ENCODE results near the gene ATP5F1E. TPM values are rescaled to one million over a fixed set of nuclear protein-coding genes. Genes with fewer than 3 reads are reported as not detected.
"Not testable (repeated sequence)": the region's sequence is repeated elsewhere in the genome, so short reads cannot be mapped to it uniquely, and the experiment has no call there.

Gene ATP5F1E
- total RNA-seq, 1 donor from 2014 or later, result 73.8 TPM

DNA sequence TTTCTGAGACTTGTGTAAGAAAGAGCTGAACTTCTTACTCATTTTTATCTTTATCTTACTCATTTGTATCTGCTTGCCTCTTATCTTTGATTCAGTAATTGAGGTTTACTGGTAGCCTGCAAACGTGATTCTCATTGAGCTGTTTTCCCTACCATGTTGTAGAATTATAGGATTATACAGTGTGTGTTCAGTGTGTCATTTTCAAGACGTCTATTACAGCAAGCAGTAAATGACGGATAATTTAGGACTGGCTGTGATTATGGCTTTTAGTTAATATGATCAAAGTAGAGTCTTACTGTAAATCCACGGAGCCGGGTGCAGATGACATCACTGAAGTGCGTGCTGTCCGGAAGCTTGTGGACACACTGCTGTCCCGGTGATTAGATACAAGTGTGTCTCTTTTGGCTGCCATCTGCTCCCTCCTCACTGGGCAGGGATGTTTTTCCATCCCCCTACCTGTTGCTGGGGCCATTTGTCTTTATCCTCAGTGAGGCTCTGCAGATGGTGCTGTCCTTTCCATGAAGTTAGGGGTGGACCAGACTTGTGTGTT, 45.1 kb downstream of the ATP5F1E start:
- Histone ChIP-seq H3K9me3 (no peaks in the 10 kb centered on the region), H3K27ac (no peak overlapping the region), H3K4me1 (peaks cover 27% of the 10 kb centered on the region), H3K36me3 (peaks cover 63% of the 10 kb centered on the region), H3K27me3 (ENCODE audit: low read depth) (no peaks in the 10 kb centered on the region), H3K4me3 (no peak overlapping the region)
- ATAC-seq (no peak), DNase-seq (no peak)
- intact Hi-C loops (cut with DNase I), result no loop called here
- TF ChIP-seq, protein P1, sequence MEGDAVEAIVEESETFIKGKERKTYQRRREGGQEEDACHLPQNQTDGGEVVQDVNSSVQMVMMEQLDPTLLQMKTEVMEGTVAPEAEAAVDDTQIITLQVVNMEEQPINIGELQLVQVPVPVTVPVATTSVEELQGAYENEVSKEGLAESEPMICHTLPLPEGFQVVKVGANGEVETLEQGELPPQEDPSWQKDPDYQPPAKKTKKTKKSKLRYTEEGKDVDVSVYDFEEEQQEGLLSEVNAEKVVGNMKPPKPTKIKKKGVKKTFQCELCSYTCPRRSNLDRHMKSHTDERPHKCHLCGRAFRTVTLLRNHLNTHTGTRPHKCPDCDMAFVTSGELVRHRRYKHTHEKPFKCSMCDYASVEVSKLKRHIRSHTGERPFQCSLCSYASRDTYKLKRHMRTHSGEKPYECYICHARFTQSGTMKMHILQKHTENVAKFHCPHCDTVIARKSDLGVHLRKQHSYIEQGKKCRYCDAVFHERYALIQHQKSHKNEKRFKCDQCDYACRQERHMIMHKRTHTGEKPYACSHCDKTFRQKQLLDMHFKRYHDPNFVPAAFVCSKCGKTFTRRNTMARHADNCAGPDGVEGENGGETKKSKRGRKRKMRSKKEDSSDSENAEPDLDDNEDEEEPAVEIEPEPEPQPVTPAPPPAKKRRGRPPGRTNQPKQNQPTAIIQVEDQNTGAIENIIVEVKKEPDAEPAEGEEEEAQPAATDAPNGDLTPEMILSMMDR (IDR thresholded peaks at IDR 0.05), result no peak

- intact Hi-C loops (cut with DNase I), result no loop called here
- DNase-seq (no peak), ATAC-seq (no peak)
- no peaks in the 10 kb centered on the region for H3K27me3 ChIP-seq (ENCODE audit: low read depth)
- H3K4me3 ChIP-seq, result no peak overlapping the region
- no peaks in the 10 kb centered on the region for H3K9me3 ChIP-seq
- peaks cover 57% of the 10 kb centered on the region for H3K36me3 ChIP-seq
- TF ChIP-seq, protein P1 (IDR thresholded peaks at IDR 0.05), result no peak
- no peak overlapping the region for H3K27ac ChIP-seq
- H3K4me1 ChIP-seq, result peaks cover 32% of the 10 kb centered on the region
Observed at GRCh38 chr20:58986286-58986967, 45.7 kb downstream of the ATP5F1E start.

GRCh38 chr20:58985656-58986055, 46.5 kb downstream of the ATP5F1E start:
- intact Hi-C loops (cut with DNase I), result no loop called here
- peaks cover 49% of the 10 kb centered on the region for H3K36me3 ChIP-seq
- no peak for DNase-seq

DNA sequence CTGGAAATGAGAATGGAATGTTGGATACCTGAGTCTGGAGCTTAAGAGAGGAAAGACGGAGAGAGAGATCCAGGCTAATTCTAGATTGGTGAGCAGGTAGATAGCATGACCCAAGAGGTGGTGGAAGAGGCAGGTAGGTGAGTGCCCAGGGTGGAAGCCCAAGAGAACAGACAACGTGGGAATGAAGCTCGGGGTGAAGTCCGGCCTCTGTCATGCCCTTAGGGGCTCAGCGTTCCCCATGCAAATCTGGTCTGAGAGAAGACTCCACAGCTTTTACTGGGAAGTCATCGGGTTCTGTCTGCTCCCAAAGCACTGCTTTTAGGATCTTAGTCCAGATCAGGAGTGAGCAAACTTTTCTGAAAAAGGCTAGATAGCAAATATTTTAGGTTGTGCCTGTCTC, 47.4 kb downstream of the ATP5F1E start:
- Histone ChIP-seq H3K4me3 (no peak overlapping the region), H3K27me3 (ENCODE audit: low read depth) (no peaks in the 10 kb centered on the region), H3K4me1 (peaks cover 32% of the 10 kb centered on the region), H3K36me3 (peaks cover 40% of the 10 kb centered on the region), H3K27ac (no peak overlapping the region), H3K9me3 (no peaks in the 10 kb centered on the region)
- DNase-seq, result no peak
- TF ChIP-seq, protein P1 (IDR thresholded peaks at IDR 0.05), result no peak
- ATAC-seq, result no peak
- intact Hi-C loops (cut with DNase I), result no loop called here

More at GRCh38 chr20:58985656-58986055, 46.5 kb downstream of the ATP5F1E start:
- no peak overlapping the region for H3K27ac ChIP-seq
- peaks cover 32% of the 10 kb centered on the region for H3K4me1 ChIP-seq
- TF ChIP-seq, protein P1 (IDR thresholded peaks at IDR 0.05), result no peak
- no peak overlapping the region for H3K4me3 ChIP-seq
- no peaks in the 10 kb centered on the region for H3K9me3 ChIP-seq
- no peak for ATAC-seq
- no peaks in the 10 kb centered on the region for H3K27me3 ChIP-seq (ENCODE audit: low read depth)

DNA sequence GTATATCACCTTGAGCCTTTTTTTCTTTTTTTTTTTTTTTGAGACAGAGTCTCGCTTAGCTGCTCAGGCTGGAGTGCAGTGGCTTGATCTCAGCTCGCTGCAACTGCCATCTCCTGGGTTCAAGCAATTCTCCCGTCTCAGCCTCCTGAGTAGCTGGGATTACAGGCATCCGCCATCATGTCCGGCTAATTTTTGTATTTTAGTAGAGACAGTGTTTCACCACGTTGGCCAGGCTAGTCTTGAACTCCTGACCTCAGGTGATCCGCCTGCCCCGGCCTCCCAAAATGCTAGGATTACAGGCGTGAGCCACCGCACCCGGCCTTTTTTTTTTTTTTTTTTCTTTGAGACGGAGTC, 49.0 kb downstream of the ATP5F1E start:
- Histone ChIP-seq H3K4me1 (peaks cover 32% of the 10 kb centered on the region), H3K36me3 (peaks cover 24% of the 10 kb centered on the region)
- H3K9me3 ChIP-seq; H3K4me3 ChIP-seq; H3K27me3 ChIP-seq (ENCODE audit: low read depth); DNase-seq; intact Hi-C loops (cut with DNase I); ATAC-seq; H3K27ac ChIP-seq: not testable (repeated sequence)

DNA sequence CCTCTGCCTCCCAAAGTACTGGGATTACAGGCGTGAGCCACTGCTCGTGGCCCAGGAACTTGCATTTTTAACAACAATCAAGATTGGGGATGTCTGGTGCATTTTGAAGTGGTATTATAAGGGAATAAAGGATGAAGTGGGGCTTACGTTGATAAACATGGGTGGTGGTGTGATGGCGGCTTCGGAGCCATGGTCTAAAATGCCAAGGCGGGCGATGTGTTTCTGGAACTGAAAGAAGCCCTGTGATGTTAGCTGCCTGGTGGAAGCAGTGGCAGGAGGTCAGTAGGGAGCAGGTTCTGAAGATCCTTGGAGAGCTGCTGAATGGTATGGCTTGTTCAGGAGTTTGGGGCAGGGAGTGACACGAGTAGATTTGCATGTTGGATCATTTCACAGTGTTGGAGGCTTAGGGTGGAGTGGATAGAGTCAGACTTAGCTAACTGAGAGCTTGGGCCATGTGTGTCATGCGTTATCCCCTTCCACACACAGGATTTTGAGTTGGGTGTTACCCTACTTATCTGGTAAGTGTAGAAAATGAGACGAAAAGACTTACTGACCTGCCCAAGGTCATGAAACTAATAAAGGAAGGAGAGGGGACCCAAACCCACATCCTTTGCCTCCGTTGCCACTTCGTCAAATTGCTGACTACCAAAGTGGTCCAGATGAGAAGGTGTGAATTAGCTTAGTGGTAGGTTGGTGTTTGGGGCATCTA, 49.6 kb downstream of the ATP5F1E start:
- ATAC-seq, result no peak
- TF ChIP-seq, protein P1 (IDR thresholded peaks at IDR 0.05), result no peak
- Histone ChIP-seq H3K4me3 (peak overlapping the region; percentile 72), H3K36me3 (peaks cover 18% of the 10 kb centered on the region), H3K4me1 (peaks cover 32% of the 10 kb centered on the region), H3K27ac (no peak overlapping the region), H3K27me3 (ENCODE audit: low read depth) (no peaks in the 10 kb centered on the region), H3K9me3 (no peaks in the 10 kb centered on the region)
- DNase-seq, result no peak
- intact Hi-C loops (cut with DNase I), result no loop called here

Data from lower lobe of right lung (tissue), 2 donors.